Smooth muscle cell of the brain vasculature (primary cell): ENCODE measurements around the gene FOSB.
"Not testable (repeated sequence)": the region's sequence is repeated elsewhere in the genome, so short reads cannot be mapped to it uniquely, and the experiment has no call there.

Experiments used
- DNase-seq: peaks from one replicate; pipeline ENCODE4 v3.0.0-alpha.2; 2012; ENCODE audit warnings: low read depth, low spot score

Gene FOSB

GRCh38 chr19:45505996-45506245 lies 38.1 kb downstream of the FOSB start:
- no peak for DNase-seq

DNA sequence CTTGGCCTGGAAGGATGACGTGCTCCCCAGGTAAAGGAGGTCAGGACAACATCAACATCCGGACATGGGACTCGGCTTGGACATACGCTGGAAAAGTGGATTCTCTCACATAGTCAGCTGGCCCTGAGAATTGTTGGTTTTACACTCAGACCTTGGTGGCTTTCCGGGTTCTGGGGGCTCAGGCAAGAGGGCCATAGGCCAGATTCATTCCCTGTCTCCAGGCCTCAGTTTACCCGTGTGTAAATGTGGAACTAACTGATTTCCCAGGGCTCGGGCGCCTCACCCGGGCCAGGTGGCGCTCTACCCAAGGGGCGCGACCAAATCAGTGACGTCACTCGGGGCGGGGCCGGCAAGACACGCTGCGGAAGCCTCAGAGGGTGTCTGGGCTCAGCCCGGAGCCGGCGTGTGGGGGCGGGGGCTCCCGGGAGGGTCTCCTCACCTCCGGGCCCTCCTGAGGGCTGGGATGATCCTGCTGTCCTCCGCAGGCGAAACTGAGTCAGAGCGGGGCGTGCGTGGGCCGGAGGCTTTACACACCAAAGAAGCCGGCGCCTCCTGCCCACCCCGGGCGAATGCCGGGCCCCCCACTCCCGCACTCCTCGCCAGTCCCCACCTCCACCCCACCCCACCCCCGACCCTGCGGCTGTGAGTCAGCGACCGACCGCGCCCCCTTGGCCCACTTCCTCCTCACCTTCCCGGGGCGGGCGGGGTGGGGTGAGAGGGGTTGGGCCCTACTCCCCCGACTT lies 38.6 kb downstream of the FOSB start:
- peak; percentile 63 for DNase-seq

GRCh38 chr19:45506989-45507871 lies 39.4 kb downstream of the FOSB start, which contains the start of gene VASP:
Gene VASP (plus strand): TSS chr19:45507479. CDS start chr19:45507772, 293 bp downstream.
- peak; percentile 43 for DNase-seq

DNA sequence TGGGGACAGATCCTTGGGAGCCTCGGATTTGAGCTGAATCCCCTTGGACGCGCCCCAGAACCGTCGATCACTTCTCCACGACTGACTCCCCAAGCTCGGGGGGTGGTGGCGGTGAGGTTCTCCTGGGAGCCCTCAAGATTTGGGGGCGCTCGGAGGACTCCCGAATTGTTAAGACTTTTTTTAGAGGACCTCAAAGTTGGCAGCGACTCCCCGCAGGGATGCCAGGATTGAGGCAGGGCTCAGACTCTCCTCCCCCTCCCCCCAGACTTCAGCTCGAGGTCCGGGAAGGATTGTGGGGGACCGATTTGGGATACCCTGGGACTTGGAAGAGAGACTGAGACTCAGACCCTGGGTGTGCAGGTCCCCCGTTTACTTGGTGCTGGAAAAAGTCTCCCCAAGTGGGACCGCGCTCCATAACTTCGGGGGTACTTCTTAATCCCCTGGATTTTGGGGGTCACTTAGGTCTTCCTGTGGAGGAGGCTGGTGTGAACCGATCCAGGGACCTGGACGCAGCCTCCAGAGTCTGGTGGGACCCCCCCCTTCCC lies 40.1 kb downstream of the FOSB start:
- DNase-seq = no peak

- no peak for DNase-seq
Measured at GRCh38 chr19:45508417-45508860, 40.6 kb downstream of the FOSB start.

DNA sequence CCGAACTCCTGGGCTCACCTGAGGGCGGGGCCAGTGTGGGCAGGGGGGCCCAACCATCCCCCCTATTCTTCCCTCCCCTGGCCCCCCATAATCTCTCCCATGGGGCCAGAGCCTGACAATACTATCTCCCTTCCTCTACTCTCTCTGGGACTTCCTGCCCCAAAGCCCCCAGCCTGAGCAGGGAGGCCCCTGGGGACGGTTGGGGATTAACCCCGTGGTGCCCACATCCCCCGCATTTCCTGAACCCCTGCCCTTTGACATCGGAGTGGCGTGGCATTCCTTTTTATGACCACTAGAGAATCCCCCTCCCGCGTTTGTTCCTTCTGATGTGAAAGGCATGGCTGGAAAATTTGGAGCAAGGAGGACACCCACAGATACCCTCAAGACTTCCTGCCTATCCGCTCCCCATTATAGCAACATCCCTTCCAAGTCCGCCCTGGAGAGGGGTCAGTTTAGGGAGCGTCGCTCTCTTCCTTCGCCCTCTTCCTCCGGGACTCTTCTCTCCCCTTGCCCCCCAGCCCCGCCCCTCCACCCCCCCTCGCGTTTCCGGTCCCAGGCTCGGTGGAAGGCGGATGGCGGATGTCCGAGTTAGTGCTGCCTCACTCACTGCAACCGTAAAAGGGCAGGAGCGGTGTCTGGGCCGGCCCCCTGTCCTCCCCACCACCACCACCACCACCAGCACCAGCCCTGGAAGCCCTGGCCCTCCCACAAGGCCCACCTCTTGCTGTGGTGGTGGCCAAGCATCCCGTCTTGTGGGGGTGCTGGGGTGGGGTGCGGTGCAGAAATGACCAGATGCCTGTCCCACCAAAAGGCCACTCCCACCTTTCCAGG lies 41.3 kb downstream of the FOSB start:
- no peak for DNase-seq

GRCh38 chr19:45509692-45510015 lies 41.9 kb downstream of the FOSB start:
- DNase-seq = no peak

GRCh38 chr19:45510352-45510751 lies 42.6 kb downstream of the FOSB start:
- DNase-seq = not testable (repeated sequence)

DNA sequence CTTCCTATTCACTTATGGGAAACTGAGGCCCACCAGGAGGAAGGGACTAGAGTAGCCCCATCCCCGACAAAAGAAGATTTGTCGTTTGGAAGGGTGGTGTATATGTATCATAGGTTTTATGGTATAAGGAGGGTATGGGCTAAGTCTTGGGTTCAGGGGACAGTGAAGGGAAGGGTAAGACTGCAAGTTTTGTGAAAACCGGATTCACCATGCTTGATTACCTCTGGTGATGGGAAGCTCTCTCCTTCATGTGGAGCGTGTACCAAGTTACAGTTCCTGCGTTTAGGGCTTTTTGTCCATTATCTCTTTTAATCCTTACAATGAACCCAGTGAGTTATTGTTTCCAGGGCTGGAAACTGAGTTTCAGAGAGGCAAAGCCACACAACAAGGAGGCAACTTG lies 43.3 kb downstream of the FOSB start:
- no peak for DNase-seq

- DNase-seq = no peak
Measured at GRCh38 chr19:45512881-45513483, 45.2 kb downstream of the FOSB start.

DNA sequence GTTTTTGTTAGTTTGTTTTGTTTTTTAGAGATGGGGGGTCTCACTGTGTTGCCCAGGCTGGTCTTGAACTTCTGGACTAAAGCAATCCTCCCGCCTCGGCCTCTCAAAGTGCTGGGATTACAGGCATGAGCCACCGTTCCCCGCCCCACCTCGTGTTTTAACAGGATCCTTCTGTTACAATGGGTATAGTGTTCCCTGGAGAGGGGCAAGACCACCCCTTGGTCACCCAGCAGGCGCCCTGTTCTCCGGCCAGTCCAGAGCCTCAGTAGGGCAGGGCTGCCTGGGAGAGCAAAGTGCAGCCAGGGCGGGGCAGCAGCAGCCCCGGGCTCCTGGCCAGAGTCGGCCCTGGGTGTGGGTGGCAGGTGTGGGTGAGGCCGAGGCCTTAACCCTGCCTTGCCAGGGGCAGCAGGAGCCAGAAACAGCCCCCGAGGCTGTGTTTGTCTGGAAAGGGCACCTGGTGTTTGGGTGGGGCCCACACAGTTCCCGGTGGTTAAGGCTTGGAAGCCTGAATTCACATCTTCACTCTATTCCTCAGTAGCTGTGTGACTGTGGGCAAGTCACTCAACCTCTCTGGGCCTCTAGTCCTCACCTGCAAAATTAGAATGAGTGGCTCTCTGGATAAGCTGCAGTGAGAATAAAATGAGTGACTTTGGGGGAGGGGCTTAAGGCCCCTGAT lies 46.7 kb downstream of the FOSB start:
- no peak for DNase-seq

- no peak for DNase-seq
Measured at GRCh38 chr19:45515081-45515624, 47.4 kb downstream of the FOSB start.

- DNase-seq = no peak
Measured at GRCh38 chr19:45515807-45516401, 48.1 kb downstream of the FOSB start.

DNA sequence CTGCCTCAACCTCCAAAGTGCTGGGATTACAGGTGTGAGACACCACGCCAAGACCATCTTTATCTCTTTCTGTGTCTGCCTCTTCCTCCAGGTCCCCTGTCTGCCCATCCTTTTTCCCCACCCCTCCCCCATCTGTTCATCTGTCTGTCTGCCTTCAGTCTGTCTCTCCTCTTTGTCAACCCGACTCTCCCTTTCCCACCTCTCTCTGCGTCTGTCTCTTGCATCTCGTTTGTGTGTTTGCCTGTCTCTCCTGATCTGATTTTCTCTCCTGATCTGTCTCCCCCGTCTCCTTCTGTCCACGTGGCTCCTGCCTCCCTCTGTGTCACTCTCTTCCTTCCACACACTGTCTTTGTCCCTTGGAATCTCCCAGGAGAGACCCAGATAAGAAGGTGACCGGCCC lies 49.4 kb downstream of the FOSB start:
- DNase-seq = no peak

GRCh38 chr19:45517641-45518468 lies 50.1 kb downstream of the FOSB start:
- no peak for DNase-seq

DNA sequence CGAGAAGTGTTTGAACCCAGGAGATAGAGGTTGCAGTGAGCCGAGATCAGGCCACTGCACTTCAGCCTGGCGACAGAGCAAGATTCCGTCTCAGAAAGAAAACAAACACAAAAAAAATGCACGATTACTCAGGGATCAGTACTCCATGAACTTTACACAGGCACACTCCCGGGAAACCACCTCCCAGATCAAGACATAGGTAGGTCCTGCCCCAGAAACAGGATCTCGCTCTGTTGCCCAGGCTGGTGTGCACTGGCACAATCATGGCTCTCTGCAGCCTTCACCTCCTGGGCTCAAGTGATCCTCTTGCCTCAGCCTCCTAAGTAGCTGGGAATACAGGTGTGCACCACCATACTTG lies 50.7 kb downstream of the FOSB start:
- DNase-seq = no peak

DNA sequence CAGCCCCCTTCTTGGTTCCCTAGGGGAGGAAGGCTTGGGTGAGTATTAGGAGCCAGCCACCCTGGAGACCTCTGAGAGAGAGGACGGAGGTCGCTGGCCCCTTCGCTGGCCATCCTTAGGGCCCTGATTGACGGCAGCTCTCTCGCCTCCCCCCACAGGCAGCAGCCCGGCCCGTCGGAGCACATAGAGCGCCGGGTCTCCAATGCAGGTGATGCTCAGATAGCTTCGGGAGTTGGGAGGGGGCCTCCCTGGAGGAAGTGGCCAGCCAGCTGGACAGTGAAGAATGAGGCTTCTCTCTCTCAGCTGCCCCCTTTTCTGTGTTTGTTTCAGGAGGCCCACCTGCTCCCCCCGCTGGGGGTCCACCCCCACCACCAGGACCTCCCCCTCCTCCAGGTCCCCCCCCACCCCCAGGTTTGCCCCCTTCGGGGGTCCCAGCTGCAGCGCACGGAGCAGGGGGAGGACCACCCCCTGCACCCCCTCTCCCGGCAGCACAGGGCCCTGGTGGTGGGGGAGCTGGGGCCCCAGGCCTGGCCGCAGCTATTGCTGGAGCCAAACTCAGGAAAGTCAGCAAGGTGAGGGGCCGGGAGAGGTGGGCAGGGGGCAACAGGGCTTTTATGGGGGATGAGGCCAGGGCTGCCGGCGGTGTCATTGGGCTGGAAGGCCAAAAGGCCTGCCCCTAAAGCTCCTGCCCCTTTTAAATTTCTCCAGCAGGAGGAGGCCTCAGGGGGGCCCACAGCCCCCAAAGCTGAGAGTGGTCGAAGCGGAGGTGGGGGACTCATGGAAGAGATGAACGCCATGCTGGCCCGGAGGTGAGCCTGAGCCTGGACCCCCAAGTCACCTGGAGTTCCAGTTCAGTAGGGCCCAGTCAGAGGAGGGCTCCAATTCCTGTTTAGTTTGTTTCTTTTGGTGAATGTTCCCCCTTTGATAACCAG lies 54.5 kb downstream of the FOSB start:
- DNase-seq = no peak

DNA sequence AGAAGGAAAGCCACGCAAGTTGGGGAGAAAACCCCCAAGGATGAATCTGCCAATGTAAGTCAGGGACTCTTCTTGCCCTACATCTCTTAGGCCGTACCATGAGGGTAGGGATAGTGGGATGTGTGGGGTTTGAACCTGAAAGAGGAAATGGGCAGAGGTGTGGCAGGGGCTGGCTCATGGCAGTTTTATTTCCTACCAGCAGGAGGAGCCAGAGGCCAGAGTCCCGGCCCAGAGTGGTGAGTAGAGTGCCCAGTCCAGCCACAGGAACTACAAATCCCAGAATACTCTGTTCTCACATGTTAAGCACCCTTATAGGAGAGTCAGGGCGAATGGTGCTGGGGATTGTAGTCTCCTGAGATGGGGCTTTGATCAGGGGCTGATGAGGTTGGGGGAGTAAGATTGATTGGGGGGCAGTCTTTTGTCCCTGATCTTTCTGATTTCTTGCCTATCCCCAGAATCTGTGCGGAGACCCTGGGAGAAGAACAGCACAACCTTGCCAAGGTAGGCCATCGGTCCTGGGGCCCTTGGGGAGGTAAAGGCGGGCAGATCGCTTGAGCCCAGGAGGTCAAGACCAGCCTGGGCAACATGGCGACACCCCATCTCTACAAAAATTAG lies 56.0 kb downstream of the FOSB start:
- DNase-seq = peak; percentile 67
